MM.1S (cell line): ENCODE data around the gene ALLC.

ENCODE experiments used
- CTCF ChIP-seq: fragments of 300-600 bp; sonication (generic); IDR thresholded peaks from 2 replicates; pipeline ENCODE4 v1.5.1; 2016; ENCODE audit warnings: antibody characterized with exemption, low read length, mixed read lengths
- EZH2 ChIP-seq: fragments of 300-600 bp; sonication (generic); optimal IDR thresholded peaks from 2 replicates; pipeline ENCODE3; 2017; ENCODE audit warnings: low read depth, mild to moderate bottlenecking, antibody characterized with exemption, low read length, mixed read lengths

DNA sequence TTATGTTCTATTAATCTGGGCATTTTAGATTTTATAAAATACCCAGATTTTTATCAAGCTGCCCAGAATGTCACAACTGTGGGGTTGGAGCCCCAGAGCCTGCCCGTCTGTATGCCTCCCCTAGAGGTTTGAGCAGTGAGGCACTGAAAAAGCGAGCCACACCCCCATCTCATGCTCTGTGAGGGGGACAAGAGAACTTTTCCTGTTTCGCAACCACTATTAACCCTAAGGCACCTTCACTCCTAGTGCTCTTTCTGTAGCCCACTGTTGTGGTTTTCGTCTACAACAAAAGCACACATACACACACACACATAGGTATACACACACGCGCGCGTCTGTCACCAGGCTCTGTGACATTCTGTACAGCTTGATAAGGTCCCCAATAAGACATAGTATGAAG, 83.4 kb downstream of the ALLC start:
- TF ChIP-seq CTCF (no peak), EZH2 (no peak)
